Keratinocyte (primary cell): ENCODE measurements around the gene MTHFD1L. TPM values are rescaled to one million over a fixed set of nuclear protein-coding genes. Genes with fewer than 3 reads are reported as not detected.

Experiments
- DNase-seq: peaks from one replicate; pipeline ENCODE4 v3.0.0-alpha.2; 2011; ENCODE audit warnings: low read depth, missing footprints, low spot score
- FAIRE-seq: peaks from 2 replicates; lab custom pipeline; 2011; peaks lifted over from hg19 to GRCh38; lab: Jason Lieb, UNC
- H2AFZ ChIP-seq: 2 replicates; pipeline ENCODE4 v1.6.0; 2012; ENCODE audit warnings: low read length, control low read depth, inconsistent platforms; ENCODE audit not compliant: control insufficient read depth
- H3K27ac ChIP-seq: 2 replicates; pipeline ENCODE4 v1.5.1; 2011; ENCODE audit warnings: low read length; ENCODE audit not compliant: control insufficient read depth, insufficient read depth
- H3K27me3 ChIP-seq: 3 replicates; pipeline ENCODE4 v1.6.0; 2011; ENCODE audit warnings: low read length; ENCODE audit not compliant: control insufficient read depth, insufficient read depth; ENCODE audit errors: extremely low read depth
- H3K36me3 ChIP-seq, 2 experiments: 2 replicates in 1 of 2; 3 replicates in 1 of 2; pipeline ENCODE4 v1.5.1; 2011; ENCODE audit warnings: low read length in 2 of 2, mild to moderate bottlenecking in 1 of 2; ENCODE audit not compliant: control insufficient read depth in 2 of 2, insufficient read depth in 2 of 2; ENCODE audit errors: extremely low read depth in 1 of 2
- H3K4me1 ChIP-seq: 3 replicates; pipeline ENCODE4 v1.5.1; 2011; ENCODE audit warnings: low read length; ENCODE audit not compliant: control insufficient read depth, insufficient read depth; ENCODE audit errors: extremely low read depth
- H3K4me2 ChIP-seq: 3 replicates; pipeline ENCODE4 v1.6.0; 2011; ENCODE audit warnings: low read depth, low read length; ENCODE audit not compliant: control insufficient read depth, insufficient read depth; ENCODE audit errors: extremely low read depth
- H3K4me3 ChIP-seq, 3 experiments: fragments of 200-600 bp in 1 of 3; sonication (generic) in 1 of 3; 2 replicates in 2 of 3; 3 replicates in 1 of 3; pipeline ENCODE4 v1.5.1; 2011 to 2016; ENCODE audit warnings: low read length in 3 of 3, mild to moderate bottlenecking in 3 of 3, control low read depth in 2 of 3, inconsistent platforms in 1 of 3, low read depth in 1 of 3, mixed read lengths in 1 of 3, mixed run types in 1 of 3, moderate library complexity in 1 of 3; ENCODE audit not compliant: control insufficient read depth in 2 of 3, insufficient read depth in 2 of 3; ENCODE audit errors: extremely low read depth in 1 of 3
- H3K79me2 ChIP-seq: 2 replicates; pipeline ENCODE4 v1.6.0; 2012; ENCODE audit warnings: low read length; ENCODE audit not compliant: control insufficient read depth, insufficient read depth
- H3K9ac ChIP-seq: 3 replicates; pipeline ENCODE4 v1.6.0; 2011; ENCODE audit warnings: low read length; ENCODE audit not compliant: control insufficient read depth, insufficient read depth; ENCODE audit errors: extremely low read depth
- H3K9me1 ChIP-seq: 3 replicates; pipeline ENCODE4 v1.6.0; 2011; ENCODE audit warnings: low read length; ENCODE audit not compliant: control insufficient read depth, insufficient read depth; ENCODE audit errors: extremely low read depth
- H3K9me3 ChIP-seq: 2 replicates; pipeline ENCODE4 v1.5.1; 2012; ENCODE audit warnings: low read depth, low read length; ENCODE audit not compliant: control insufficient read depth
- H4K20me1 ChIP-seq: 3 replicates; pipeline ENCODE4 v1.6.0; 2011; ENCODE audit warnings: low read length; ENCODE audit not compliant: control insufficient read depth, insufficient read depth; ENCODE audit errors: extremely low read depth
- EZH2 ChIP-seq: IDR thresholded peaks from one replicate; pipeline ENCODE4 v1.6.1; 2012; ENCODE audit warnings: inconsistent platforms, mild to moderate bottlenecking, low read length, moderate library complexity
- dilution Hi-C: fragments of 300-500 bp; cut with MboI; formaldehyde crosslinking; loops from one replicate; pipeline ENCODE4 v1.7.0; 2020; ENCODE audit warnings: low sequenced_read_pairs; ENCODE audit not compliant: extremely low pct_ligation_motif_present
- polyA plus RNA-seq, 5 experiments: library from polyadenylated mRNA; depleted of rRNA in 3 of 5; stranded (reverse) in 3 of 5; stranded (forward) in 1 of 5; unstranded in 1 of 5; fragments of >200 nt; gene quantifications; 1 replicate in 1 of 5; 2 replicates in 3 of 5; 3 replicates in 1 of 5; pipeline versions ENCODE4 v1.2.1 to v1.2.3, GENCODE V29; 2011 to 2012; ENCODE audit warnings: missing spikeins in 2 of 5, low read depth in 1 of 5, low replicate concordance in 1 of 5
- TF ChIP-seq, protein P1 (sequence below), 3 experiments: IDR thresholded peaks in 1 of 3; conservative IDR thresholded peaks in 1 of 3; optimal IDR thresholded peaks in 1 of 3; 2 replicates in 2 of 3; 3 replicates in 1 of 3; pipeline versions ENCODE3 to v1.5.1; 2011; ENCODE audit warnings: low read length in 3 of 3, mild to moderate bottlenecking in 3 of 3, moderate library complexity in 2 of 3, control low read depth in 1 of 3, inconsistent platforms in 1 of 3; ENCODE audit not compliant: insufficient read depth in 2 of 3; ENCODE audit errors: extremely low read depth in 1 of 3

Gene MTHFD1L
- polyA plus RNA-seq, 1 donor (not counting 4 experiments of a cell fraction or from before 2014, with no cell fraction given) = 38.0 TPM

DNA sequence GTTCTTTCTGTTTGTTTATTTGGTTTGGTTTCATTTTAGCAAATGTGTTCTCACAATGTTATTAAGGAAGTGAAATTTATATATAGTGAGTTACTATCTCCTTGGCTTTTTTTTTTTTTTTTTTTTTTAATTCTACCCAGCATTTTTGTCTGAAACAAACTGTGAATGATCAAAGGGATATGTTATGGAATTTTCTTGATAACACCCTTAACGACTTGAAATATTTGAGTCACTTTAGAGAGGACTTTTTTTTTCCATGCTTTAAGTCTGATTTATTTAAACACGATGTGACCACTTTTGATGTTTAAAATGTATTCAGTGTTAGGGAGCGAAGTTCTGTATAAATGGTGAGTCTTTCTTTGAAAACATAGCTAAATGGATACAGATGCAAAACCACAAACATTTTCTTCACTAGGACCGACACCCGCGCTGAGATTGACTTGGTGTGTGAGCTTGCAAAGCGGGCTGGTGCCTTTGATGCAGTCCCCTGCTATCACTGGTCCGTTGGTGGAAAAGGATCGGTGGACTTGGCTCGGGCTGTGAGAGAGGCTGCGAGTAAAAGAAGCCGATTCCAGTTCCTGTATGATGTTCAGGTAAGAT, 149.7 kb downstream of the MTHFD1L start:
- Histone ChIP-seq H4K20me1 (no peaks in the 10 kb centered on the region), H3K4me2 (no peak overlapping the region), H3K36me3 (peaks cover 4 to 15% of the 10 kb centered on the region in 2 experiments)

DNA sequence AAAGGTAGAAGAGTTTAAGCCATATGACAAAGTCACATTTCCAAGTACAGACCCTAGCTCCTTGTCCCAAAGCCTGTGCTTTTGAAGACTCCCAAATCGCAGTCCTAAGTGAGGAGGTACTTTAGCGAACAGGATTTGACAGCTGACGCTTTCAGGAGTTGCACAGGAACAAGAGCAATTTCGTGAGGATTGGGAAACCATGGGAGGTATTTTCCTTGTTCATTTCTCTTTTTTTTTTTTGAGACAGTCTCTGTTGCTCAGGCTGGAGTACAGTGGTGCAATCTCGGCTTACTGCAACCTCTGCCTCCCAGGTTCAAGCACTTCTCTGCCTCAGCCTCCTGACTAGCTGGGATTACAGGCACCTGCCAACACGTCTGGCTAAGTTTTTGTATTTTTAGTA, 150.6 kb downstream of the MTHFD1L start:
- TF ChIP-seq, protein P1, sequence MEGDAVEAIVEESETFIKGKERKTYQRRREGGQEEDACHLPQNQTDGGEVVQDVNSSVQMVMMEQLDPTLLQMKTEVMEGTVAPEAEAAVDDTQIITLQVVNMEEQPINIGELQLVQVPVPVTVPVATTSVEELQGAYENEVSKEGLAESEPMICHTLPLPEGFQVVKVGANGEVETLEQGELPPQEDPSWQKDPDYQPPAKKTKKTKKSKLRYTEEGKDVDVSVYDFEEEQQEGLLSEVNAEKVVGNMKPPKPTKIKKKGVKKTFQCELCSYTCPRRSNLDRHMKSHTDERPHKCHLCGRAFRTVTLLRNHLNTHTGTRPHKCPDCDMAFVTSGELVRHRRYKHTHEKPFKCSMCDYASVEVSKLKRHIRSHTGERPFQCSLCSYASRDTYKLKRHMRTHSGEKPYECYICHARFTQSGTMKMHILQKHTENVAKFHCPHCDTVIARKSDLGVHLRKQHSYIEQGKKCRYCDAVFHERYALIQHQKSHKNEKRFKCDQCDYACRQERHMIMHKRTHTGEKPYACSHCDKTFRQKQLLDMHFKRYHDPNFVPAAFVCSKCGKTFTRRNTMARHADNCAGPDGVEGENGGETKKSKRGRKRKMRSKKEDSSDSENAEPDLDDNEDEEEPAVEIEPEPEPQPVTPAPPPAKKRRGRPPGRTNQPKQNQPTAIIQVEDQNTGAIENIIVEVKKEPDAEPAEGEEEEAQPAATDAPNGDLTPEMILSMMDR (optimal IDR thresholded peaks at IDR 0.05 in 1 of 3, IDR thresholded peaks at IDR 0.05 in 1 of 3, conservative IDR thresholded peaks at IDR 0.05 in 1 of 3; ENCODE audit: extremely low read depth in 1 of 3, insufficient read depth in 2 of 3, low read length in 3 of 3) = no peak
- no peak for TF ChIP-seq EZH2
- Histone ChIP-seq H3K27ac (no peak overlapping the region), H3K27me3 (no peaks in the 10 kb centered on the region), H3K9ac (no peak overlapping the region), H3K36me3 (peaks cover 4 to 18% of the 10 kb centered on the region in 2 experiments), H3K79me2 (no peaks in the 10 kb centered on the region), H4K20me1 (no peaks in the 10 kb centered on the region), H3K4me2 (no peak overlapping the region), H3K4me1 (no peaks in the 10 kb centered on the region), H3K9me1 (no peaks in the 10 kb centered on the region), H2AFZ (no peak overlapping the region), H3K9me3 (no peaks in the 10 kb centered on the region), H3K4me3 (no peak overlapping the region)
- dilution Hi-C loops = no loop called here
- no peak for DNase-seq
- no peak for FAIRE-seq

More for the DNA sequence above, 149.7 kb downstream of the MTHFD1L start:
- H3K4me1 ChIP-seq = no peaks in the 10 kb centered on the region
- no peak overlapping the region for H2AFZ ChIP-seq
- no peaks in the 10 kb centered on the region for H3K9me1 ChIP-seq
- dilution Hi-C loops = no loop called here
- FAIRE-seq = no peak
- H3K9ac ChIP-seq = no peak overlapping the region
- no peak for DNase-seq
- no peak overlapping the region for H3K27ac ChIP-seq
- H3K27me3 ChIP-seq = no peaks in the 10 kb centered on the region
- TF ChIP-seq, protein P1 (optimal IDR thresholded peaks at IDR 0.05 in 1 of 3, IDR thresholded peaks at IDR 0.05 in 1 of 3, conservative IDR thresholded peaks at IDR 0.05 in 1 of 3; ENCODE audit: extremely low read depth in 1 of 3, insufficient read depth in 2 of 3, low read length in 3 of 3) = no peak
- H3K4me3 ChIP-seq = no peak overlapping the region
- H3K9me3 ChIP-seq = no peaks in the 10 kb centered on the region
- no peaks in the 10 kb centered on the region for H3K79me2 ChIP-seq
